ENCODE measurements around the gene SPSB4.

The SPSB4 gene

DNA sequence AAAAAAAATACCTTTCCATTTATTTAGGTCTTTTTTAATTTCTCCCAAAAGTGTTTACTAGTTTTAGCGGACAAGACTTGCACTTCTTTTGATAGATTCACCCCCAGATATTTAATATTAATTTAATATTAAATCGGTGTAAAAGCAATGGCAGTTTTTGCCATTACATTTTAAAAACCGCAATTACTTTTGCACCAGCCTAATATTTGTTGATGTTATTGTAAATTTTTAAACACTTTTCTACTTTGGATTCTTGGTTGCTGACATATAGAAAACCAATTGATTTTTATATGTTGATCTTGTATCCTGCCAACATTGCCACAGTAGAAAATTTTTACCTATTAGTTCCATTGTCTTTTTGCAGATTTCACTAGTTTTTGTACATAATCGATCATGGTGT is 116.5 kb downstream of the SPSB4 start:
- no peak for DNase-seq

DNA sequence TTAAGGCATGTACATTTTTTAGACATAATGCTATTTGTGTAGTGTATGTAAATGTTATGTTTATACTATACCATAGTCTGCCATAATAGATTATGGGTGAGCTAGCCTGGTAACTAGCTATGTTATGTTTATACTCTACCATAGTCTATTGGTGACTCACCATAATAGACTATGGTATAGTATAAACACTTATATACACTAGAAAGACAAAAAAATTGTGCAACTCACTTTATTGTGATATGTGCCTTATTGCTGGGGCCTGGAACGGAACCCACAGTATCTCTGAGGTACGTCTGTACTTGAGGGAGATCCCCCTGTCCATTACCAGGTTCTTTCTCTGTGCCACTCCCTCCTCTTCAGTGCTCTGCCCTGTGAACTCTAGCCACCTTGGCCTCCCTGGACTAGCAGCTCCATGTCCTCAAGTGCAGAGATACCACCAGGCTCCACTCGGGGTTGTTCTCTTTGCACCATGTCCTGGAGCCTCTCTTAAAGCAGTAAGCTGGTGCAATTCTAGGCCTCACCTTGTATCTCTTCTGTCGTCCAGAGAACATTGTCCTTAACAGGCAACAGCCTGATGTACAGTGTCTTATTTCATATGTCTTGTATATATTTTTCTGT is 119.6 kb downstream of the SPSB4 start:
- no peak for DNase-seq

DNA sequence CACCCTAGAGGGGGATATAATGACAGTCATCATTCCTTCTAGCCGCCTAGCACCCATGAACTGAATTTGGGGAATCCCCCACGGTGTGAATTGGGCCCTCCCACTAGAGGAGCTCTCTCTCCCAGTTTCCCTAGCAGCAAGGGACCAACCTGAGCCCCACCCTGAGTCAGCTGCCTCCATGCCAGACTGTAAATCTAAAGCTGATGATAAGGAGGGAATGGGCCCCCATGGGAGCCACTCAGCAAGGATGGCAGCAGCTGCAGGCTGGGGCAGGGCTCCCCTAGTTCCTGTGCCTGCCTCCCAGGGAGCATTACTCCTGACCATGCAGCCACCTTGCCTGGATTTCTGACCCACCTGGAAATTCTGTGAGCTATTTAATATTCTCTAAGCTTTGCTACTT is 123.5 kb downstream of the SPSB4 start:
- no peak for DNase-seq

DNA sequence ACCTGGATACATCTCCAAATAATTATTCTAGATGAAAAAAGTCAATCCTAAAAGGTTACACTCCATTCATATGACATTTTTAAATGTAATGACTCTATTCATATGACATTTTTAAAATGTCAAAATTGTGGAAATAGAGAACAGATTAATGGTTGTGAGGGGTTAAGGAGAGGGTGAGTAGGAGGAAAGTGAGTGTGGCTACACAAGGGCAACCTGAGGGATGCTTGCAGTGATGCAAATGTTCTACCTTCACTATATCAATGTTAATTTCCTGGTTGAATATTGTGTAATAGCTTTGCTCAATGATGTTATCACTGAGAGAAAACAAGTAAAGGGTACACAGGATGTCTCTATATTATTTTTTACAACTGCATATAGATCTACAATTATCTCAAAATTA is 125.6 kb downstream of the SPSB4 start:
- DNase-seq = no peak

DNA sequence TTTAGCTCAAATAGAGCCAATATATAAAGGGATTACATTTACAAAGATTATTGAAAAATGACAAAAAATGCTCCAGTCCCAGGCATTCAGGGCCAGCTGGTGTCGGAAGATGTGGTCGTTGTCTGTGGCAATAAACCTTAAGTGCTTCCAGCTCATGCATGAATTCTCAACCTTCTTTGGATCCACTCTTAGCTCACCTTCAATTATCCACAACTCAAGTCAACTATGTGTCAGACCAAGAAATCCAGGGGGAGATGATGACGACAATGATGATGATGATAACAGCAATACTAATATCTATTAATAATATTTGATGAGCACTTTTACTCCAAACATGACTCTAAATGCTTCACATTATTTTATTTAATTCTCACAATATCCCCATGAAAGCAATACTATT is 126.9 kb downstream of the SPSB4 start:
- DNase-seq = no peak

DNA sequence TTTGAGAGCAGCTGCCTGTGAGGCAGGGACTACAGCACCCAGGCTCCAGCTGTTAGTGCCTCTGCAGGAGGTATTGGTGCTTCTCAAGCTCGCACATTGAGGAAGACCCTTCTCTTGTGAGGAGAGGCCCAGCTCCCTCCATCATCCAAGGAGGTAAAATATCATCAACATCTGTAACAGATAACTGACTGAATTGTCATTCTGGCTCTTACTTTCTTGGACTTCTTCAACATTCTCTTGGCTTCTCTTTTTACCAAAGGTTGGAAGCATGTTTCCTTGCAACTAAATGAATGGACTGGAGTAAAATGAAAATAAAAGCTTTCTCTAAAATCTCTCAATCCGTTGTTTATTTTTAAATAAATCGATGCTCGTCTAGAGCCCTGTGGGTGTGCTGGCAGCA is 127.4 kb downstream of the SPSB4 start:
- no peak for DNase-seq

DNA sequence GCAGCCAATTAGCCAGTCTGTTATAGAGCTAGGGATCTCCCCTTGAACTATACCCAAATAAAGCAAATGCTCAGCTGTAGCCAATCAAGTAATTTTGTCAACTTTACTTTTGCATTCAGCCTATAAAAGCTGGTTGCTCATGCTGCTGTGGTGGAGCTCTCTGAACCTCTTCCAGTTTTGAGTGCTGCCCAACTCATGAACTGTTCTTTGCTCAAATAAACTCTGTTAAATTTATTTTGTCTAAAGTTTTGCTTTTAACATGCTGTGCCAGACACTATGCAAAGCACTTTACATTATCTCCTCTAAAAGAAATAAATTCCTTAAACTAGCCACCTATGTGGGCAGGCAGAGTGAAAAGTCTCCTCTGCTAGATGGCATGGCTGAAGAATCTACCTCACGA is 128.8 kb downstream of the SPSB4 start:
- DNase-seq = no peak

DNA sequence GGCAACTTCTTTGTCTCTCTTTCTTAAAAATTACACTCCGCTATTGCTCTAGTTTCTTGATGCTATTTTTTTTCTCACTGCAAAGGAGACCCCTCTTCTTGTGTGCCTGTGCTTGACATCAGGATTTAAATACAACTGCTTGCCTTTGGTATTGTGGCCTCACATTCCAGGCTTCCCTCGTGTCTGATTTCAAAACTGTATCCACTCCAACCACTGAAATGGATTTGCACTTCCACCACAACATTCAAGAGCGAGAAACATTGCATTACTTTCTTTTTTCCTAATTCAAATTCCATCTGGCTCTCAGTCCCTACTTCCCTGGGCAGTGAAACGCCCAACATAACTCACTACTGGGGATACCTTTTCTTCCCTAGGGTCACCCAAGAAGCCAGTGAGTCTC is 130.0 kb downstream of the SPSB4 start:
- no peak for DNase-seq

DNA sequence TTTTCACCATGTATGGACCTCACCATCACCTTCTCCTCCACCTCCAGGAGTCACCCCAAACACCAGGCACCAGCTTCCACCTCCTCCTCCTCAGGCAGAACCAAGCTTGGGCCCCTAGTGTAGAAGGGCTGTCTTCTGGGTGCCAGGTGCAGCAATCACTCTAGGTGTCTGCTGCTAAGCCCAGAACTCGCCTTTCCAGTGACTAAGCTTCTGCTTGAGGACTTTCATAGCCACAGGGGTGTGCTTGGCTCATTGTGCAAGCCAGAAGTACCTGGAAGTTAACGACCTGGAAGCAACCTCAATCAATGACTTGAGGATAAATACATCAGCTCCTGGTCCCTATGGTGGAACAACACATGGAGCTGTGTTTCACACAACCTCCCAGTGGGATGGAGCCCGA is 130.7 kb downstream of the SPSB4 start:
- DNase-seq = no peak

DNA sequence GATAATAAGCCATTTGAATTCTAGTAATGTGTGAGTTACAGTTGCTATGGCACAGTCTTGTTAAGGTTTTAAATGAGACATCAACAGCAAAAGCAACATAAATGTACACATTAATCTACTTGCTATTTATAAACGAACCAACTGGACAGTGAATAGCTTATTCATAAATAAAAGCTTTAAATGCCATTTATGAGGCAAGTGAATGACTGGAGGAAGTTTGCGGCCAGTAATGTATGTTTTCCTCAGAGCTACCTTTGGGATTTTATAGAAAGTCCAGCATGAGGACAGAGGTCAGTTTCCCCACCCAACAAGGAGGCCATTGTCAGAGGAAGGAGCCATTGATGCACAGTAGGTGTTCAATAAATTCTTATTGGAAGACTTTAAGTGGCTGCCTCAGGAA is 132.5 kb downstream of the SPSB4 start:
- no peak for DNase-seq

DNA sequence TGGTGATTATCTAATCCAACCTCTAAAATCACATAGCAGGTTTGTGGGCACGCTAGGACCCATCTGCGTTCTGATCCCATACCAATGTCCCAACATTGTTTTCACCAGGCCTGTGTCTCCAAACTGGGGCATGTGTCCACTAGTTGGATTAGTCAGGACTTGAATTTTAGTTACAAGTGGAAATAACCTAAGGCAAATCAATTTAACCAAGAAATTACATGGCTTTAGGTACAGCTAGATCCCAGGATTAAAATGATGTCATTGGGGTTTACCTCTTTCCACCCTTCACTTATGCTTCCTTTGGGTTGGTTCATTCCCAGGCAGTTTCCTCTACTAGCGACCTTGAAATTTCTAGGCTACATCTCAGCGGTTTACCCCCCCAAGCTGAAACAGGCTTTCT is 133.3 kb downstream of the SPSB4 start:
- no peak for DNase-seq

DNA sequence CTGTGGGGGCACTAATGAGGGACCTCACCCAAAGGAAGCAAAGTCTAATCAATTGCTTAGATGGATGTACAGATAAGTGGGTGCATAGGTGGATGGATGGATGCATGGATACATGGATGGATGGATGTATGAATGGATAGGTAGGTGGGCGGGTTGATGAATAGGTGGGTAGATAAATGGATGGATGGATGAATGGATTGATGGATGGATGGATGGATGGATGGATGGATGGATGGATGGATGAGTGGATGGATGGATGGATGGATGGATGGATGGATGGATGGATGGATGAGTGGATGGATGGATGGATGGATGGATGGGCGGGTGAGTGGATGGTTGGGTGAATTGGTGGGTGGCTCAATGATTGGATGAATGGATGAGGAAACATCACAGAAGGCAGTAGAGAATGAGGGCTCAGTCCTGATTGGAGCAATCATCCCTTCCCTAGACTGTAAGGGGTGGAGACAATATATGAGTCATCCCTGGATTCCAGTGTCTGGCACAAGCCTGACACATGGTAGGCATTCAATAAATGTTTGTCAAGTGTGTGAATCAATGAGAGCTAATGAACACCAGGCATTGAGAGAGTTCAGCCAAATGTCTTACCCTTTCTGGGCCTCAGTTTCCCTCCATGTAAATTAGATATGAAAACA is 140.1 kb downstream of the SPSB4 start:
- DNase-seq = peak; percentile 13

DNA sequence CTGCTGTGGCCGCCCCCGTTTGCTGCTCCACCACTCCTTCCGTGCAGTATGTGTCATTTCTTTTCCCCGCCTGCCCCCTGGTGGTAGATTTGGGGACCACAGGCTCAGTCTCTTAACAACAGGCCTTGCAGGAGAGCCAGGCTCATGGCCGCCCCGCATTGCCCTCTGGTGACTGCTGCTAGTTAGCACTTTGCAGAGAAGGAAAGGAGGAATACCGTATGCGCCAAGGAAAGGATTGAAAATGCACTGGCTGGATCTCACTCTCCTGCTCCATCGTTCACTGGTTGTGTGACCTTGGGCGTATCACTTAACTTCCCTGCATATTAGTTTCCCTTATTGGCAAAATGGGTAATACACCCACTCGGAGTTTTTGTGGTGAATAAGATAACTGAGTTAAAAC is 141.2 kb downstream of the SPSB4 start:
- peak; percentile 94 for DNase-seq

DNA sequence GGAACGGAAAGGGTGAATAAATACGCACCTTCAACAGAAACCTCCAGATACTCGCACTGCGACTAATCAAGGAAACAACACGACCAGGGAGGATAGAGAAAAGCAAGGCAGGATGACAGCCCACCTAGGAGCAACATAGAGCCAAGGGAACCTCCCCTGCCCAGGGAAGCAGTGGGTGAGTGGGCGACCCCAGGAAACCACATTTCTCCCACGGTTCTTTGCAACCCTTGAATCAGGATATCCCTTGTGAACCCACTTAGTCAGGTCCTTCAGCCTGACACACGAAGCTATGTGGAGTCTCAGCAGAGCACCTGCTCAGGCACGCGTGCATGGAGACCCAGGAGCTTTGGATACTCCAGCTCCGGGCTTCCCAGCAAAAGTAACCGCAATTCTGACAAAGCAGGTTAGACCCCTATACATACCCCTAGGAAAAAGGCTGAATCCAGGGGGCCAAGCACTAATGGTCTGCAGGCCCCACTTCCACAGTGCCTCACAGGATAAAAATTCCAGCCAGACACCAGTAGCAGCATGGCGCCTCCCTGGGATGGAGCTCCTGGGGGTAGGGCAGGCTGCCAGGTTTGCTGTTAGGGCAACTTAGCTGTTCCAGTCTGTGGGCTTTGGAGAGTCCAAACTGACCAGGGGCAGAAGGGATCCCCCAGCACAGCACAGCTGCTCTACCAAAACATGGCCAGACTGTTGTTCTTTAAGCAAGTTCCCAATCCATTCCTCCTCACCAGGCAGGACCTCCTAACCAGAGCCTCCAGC is 142.1 kb downstream of the SPSB4 start:
- DNase-seq = no peak

Data from fibroblast of skin of scalp (primary cell).